Activated CD8-positive, alpha-beta memory T cell treated with anti-CD3 and anti-CD28 coated beads for 36 hours (primary cell): Measurements from ENCODE around the gene ATAD2B. TPM values are rescaled to one million over a fixed set of nuclear protein-coding genes. Genes with fewer than 3 reads are reported as not detected.

Experiments
- CTCF ChIA-PET: fragments of 350-600 bp; sonication (Branson Sonifier 250); formaldehyde crosslinking; loops from one replicate; lab custom pipeline; 2021; ENCODE audit warnings: antibody characterized with exemption; lab: Charles Lee
- POLR2A ChIA-PET: fragments of 350-600 bp; sonication (Branson Sonifier 250); formaldehyde crosslinking; loops from one replicate; lab custom pipeline; 2021; ENCODE audit warnings: antibody characterized with exemption; lab: Charles Lee
- total RNA-seq, 2 experiments: library from RNA; stranded (reverse); gene quantifications; one replicate each; pipeline ENCODE4 v1.2.3, GENCODE V29; 2021

The ATAD2B gene
- 10 to 100 TPM; 11.0 to 13.1 TPM for total RNA-seq

DNA sequence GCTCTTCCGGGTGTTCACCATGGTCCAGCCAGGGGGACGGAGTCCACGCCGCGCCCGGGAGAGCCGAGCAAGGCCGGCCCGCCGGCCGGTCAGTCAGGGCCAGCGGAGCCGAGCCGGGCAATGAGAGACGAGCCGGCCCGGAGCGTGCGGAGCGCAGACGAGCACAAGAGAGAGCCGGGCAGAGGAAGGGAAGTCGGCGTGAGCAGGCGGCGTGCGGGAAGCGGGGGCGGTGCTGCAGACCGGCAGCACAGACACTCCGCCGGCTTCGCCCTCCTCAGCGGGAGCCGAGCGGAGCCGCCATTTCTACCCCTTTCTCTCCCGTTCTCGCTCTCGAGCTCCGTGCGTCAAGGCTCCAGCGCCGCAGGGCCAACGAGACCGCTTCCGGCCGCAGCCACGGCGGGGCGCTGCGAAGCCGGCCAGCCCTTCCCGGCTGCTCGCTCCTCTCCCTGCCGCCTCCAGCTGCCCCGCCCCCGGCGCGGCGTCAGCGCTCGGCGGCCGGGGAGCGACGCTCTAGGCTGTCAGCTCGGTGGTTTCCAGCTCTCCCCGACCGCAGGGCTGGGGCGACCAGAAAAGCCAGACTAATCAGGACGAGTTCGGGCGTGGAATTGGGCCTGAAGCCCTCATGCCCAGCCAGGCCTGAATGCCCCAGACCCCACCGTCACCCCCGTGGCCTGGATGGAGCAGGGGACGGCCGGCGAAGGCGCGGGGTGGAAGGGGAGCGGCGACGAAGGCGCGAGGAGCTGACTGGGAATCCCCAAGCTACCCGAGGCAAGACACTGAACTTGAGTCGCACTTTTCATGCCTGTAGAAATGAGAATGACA is at the start of gene ATAD2B:
ATAD2B (minus strand) TSS at position 374 of the 822 bp plus-strand sequence; CDS start at position 21, 353 bp downstream.
- ChIA-PET POLR2A (interaction anchor here (0.5 to 3.8 kb wide), 18 partner anchors 13 to 659 kb away, joined by 3 to 82 read pairs (median 4); partner anchors contain the start of genes FAM228B, SF3B6, TP53I3 and UBXN2A), CTCF (interaction anchor here (0.6 to 4.1 kb wide), 21 partner anchors 12 to 1415 kb away, joined by 3 to 22 read pairs (median 4); partner anchors contain the start of genes DNMT3A, SF3B6, TP53I3 and UBXN2A)

DNA sequence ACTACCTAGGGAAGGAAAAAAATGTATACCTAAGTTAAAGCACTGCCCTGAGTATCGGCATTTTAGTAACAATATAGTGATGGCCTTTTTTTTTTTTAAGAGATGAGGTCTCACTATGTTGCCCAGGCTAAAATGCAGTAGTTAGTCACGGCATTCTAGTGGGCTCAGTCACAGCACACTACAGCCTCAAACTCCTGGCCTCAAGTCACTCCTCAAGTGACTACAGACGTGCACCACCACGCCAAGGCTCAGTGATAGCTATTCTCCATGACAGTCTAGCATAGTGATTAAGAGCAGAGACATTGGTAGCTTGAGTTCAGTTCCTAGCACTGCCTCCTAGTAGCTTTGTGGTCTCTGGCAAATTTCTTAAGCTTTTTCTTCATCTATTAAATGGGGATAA is 40.9 kb upstream of the ATAD2B start:
- ChIA-PET POLR2A (no interaction called here), CTCF (interaction anchor here (0.6 kb wide), 1 partner anchor 665 kb away, joined by 3 read pairs; no protein-coding TSS in a partner anchor)

DNA sequence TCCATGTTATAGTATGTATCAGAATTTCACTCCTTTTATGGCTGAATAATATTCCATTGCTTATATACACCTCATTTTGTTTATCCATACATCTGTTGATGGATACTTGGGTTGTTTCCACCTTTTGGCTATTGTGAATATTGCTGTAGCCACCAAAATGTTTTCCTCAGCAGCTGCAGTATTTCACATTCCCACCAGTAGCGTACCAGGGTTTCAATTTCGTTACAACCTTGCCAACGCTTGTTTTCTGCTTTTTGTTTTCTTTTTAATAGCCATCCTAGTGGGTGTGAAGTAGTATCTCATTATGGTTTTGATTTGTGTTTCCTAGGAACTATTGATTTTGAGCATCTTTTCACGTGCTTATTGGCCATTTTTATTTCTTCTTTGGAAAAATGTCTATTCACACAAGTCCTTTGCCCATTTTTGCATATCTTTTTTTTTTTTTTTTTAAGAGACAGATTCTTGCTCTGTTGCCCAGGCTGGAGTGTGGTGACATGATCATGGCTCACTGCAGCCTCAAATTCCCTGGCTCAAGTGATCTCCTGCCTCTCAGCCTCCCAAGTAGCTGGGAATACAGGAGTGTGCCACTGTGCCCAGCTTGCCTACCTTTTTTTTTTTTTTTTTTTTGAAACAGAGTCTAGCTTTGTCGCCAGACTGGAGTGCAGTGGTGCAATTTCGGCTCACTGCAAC is 27.5 kb upstream of the ATAD2B start:
- CTCF ChIA-PET, result interaction anchor here (1.0 kb wide), 1 partner anchor 28 kb away, joined by 4 read pairs; the partner anchor contains the start of gene ATAD2B
- POLR2A ChIA-PET, result interaction anchor here (0.7 kb wide), 1 partner anchor 27 kb away, joined by 14 read pairs; the partner anchor contains the start of gene ATAD2B

DNA sequence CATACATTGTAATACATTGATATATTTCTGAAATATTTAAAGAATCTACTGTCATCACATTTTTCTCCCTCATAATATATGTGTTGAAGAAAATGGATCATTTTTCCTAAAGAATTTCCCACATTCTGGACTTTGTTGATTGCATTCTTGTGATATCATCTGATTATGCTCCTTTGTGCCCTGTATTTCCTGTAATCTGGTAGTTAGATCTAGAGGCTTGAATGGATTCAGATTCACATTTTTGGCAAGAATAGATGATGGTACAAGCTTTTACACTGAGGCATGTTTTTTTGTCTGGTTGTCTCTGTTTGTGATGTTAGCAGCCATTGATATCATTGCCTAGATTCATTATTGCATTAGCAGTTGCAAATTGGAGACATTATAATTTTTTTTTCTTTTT is 26.7 kb upstream of the ATAD2B start:
- ChIA-PET CTCF (no interaction called here), POLR2A (no interaction called here)

DNA sequence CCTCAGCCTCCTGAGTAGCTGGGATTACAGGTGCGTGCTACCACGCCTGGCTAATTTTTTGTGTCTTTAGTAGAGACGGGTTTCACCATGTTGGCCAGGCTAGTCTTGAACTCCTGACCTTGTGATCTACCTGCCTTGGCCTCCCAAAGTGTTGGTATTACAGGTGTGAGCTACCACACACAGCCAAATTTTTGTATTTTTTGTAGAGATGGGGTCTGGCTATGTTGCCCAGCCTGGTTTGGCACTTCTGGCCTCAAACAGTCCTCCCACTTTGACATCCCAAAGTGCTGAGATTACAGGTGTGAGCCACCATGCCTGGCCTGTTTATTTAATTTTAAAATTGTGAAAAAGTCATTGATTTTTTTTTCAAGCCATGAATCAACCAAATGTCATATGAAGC is 25.6 kb upstream of the ATAD2B start:
- CTCF ChIA-PET, result interaction anchor here (0.6 kb wide), 1 partner anchor 29 kb away, joined by 3 read pairs; no protein-coding TSS in a partner anchor
- POLR2A ChIA-PET, result interaction anchor here (0.5 kb wide), 1 partner anchor 90 kb away, joined by 7 read pairs; no protein-coding TSS in a partner anchor

DNA sequence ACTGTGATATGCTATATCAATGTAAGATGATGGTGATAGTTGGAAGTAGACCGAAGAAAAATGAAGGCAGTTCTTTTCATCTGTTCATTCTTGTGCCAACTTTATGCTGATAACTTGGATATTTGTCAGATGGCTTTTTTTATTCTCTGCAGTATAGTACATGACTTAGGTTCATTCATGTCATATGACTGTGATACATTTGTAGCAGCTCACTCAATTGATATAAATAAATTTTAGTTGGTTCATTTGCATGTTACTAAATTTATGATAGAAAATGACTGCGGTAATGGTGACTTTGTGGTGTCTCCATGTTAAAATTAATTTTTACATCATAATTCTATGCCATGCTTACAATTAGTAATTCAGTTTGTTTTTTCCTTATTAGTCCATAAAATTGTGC is 20.4 kb upstream of the ATAD2B start:
- CTCF ChIA-PET, result no interaction called here
- POLR2A ChIA-PET, result no interaction called here

DNA sequence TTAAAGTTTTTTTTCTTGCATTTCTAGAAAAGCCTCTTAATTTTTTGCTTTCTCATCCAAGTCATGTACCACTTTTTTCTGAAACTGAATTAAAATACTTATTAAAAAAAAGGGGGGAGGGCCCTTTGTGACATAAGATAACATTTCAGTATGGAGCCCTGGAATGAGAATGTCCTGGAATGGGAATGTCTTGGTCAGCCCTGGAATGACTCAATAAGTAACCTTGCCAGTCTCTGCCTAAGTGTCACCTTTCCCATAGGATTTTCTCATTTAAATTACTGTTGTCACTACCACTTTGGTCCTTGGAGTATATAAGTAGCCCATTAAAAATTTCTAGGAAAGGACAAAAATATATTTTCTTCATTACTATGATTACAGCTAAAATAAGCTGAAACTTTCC is 18.1 kb upstream of the ATAD2B start:
- ChIA-PET POLR2A (no interaction called here), CTCF (interaction anchor here (1.1 kb wide), 1 partner anchor 139 kb away, joined by 3 read pairs; no protein-coding TSS in a partner anchor)

DNA sequence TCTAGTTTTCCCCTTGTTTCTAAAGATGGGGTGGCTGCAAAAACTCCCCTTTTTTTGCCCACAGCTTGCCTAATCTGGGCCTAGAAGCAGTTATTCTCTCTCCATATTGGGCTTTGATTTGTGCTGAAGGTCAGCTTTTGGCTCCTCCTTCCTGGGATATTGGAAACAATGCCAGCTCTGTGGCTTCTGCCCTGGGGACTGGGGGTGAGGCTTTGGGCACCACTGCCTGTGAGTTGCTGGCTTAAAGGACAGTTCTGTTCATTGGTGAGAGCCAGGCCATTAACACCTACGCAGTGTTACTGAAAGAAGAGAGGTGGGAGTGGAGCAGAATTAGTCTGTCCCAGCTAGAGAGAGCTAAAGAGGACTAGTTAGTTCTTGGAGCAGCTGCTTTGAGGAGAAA is 17.6 kb upstream of the ATAD2B start:
- CTCF ChIA-PET, result no interaction called here
- POLR2A ChIA-PET, result no interaction called here

DNA sequence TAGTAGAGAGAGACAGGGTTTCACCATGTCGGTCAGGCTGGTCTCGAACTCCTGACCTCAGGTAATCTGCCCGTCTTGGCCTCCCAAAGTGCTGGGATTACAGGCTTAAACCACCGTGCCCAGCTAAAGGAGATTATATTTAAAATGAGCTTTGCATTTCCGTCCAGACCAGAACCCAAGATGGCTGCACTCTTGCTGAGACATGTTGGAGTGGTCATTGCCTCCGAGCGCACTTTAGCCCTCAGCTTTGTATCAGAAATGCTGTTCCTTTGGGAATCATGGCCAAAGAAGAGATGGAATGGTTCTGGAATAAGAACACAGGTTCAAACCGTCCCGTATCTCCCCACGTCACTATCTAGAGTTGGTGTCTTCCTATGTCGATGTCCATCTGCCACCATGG is 16.7 kb upstream of the ATAD2B start:
- CTCF ChIA-PET, result no interaction called here
- POLR2A ChIA-PET, result no interaction called here

DNA sequence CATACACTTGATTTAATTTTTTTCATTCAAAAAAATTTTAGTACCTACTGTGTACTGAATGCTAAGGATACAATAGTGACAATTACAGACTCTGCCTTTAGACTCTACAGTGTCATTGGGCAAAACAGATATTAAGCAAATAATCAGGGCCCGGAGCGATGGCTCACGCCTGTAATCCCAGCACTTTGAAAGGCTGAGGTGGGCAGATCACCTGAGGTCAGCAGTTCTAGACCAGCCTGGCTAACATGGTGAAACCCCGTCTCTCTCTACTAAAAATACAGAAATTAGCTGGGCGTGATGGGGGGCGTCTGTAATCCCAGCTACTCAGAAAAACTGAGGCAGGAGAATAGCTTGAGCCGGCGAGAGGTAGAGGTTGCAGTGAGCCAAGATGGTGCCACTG is 14.7 kb upstream of the ATAD2B start:
- CTCF ChIA-PET, result interaction anchor here (0.6 to 2.4 kb wide), 3 partner anchors 14 to 151 kb away, joined by 3 to 9 read pairs (median 3); partner anchors contain the start of genes ATAD2B and TP53I3
- POLR2A ChIA-PET, result interaction anchor here (0.7 to 2.2 kb wide), 4 partner anchors 11 to 125 kb away, joined by 3 to 19 read pairs (median 6); partner anchors contain the start of gene ATAD2B

DNA sequence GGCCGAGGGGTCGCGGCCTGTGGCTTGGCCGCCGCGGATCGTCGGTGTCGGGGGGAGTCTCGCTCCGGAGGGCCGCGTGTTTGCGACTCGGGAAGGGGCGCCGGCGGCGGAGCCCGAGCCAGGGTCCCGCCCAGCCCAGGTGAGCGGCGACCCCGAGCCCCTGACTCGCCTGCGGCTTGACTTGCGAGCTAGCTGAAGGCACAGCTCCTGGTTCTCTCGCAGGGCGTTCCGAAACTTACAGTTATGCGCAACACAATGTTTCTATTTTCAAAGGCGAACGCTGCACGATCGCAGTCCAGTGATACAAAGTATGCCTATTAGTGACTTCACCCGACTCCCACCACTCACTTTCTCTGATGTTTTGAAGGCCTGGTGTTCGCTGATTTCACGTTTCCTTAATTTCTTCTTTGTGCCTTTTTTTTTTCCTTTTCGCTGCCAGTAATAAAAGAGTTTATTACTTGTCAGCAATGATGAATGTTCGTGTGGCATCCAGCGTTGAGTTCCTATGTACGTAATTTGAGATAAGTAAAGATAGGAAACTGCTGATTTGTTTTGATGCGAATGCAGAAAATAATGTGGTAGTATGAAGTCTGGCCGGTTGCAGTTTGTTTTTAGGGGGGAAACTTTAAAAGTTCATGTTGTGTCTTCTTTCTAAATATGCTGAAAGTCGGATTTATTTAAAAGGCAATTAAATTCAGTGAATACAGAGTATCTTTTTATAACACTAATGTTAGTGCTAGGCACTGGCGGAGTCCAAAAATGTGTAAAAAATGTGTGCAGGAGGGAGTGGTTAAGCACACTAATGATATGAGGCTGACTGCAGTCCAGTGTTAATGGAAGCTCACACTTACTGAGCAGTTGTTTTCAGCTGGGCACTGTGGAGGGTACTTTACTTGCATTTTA is 14.0 kb upstream of the ATAD2B start:
- CTCF ChIA-PET, result interaction anchor here (0.6 to 2.4 kb wide), 5 partner anchors 14 to 151 kb away, joined by 3 to 9 read pairs (median 3); partner anchors contain the start of genes ATAD2B and TP53I3
- POLR2A ChIA-PET, result interaction anchor here (0.6 to 3.3 kb wide), 4 partner anchors 10 to 135 kb away, joined by 4 to 82 read pairs (median 7); partner anchors contain the start of gene ATAD2B

DNA sequence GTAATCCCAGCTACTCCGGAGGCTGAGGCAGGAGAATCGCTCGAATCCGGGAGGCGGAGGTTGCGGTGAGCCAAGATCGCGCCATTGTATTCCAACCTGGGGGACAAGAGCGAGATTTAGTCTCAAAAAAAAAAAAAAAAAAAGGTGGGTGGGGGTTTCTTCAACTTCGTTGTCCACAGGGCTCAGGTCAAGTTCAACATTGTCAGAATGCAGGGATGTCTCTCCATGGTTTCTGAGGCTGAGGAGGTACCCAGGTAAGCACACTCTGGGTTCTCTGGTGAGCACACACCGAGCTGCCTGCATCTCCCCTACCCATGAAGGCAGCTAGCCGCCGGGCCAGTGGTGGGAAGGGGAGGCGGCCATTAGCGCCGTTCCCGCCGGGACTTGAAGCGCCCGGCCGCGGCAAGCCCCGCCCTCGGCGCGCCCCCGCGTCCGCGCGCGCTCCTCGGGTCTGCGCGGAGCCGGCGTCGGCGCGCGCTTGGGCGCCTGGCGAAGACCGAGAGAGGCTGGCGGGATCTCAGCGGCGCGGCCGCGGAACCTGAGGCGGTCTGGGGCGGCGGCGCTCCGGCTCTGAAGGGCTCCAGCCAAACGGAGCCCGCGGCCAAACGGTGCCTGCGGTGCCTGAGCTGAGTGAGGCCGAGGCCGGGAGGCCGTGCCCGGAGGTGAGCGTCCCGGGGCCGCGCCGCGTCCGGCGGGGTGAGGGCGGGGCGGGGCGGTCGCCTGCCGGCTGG is 13.2 kb upstream of the ATAD2B start, which contains the start of gene UBXN2A:
UBXN2A (plus strand) TSS at position 477 of the 731 bp plus-strand sequence. CDS start 17,852 bp downstream, outside the sequence.
- ChIA-PET POLR2A (interaction anchor here (0.6 to 3.3 kb wide), 4 partner anchors 9 to 136 kb away, joined by 4 to 82 read pairs (median 7); partner anchors contain the start of gene ATAD2B), CTCF (interaction anchor here (0.6 to 2.4 kb wide), 3 partner anchors 13 to 85 kb away, joined by 3 to 9 read pairs (median 4); partner anchors contain the start of gene ATAD2B)

DNA sequence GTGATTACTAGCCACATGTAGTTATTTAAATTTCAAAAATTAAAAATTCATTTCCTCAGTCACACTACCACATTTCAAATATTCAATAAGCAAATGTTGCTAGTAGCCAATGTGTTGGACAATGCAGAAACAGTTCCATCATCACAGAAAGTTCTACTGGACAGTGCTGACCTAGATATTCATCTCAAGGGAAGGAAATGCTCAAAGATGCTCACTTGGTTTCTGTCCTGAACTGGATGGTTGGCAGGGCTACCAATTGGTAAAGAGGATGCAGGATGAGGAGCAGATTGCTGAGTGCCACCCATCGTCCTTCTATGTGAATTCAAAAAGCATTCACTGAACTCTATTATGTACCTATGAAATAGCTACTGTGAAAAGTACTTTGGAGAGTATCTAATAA is 7.3 kb upstream of the ATAD2B start:
- CTCF ChIA-PET, result no interaction called here
- POLR2A ChIA-PET, result no interaction called here

DNA sequence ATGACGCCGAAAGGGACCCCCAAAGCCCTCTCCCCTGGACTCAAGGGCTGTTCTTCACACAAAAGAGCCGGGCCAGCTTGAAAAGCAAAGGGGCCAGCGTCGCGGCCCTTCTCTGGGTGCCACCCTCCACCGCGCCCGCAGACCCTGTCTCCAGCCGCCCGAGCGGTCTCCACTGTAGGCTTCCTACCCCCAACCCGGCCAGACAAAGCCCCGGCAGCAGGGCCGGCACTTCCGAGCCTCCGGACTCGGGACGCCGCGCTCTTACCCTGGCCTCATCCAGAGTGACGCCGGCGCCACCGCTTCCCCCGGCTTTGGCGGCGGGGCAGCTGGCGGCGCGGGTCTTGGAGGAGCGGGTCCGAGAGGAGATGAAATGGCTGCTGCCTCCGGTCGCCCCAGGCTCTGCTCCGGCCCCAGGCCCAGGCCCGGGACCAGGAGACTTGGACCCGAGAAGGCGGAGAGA is 603 bp downstream of the ATAD2B start:
- POLR2A ChIA-PET, result interaction anchor here (0.5 to 3.8 kb wide), 9 partner anchors 13 to 198 kb away, joined by 3 to 82 read pairs (median 10); partner anchors contain the start of genes FAM228B, SF3B6, TP53I3 and UBXN2A
- CTCF ChIA-PET, result interaction anchor here (0.6 to 4.1 kb wide), 14 partner anchors 12 to 158 kb away, joined by 3 to 22 read pairs (median 4); partner anchors contain the start of genes SF3B6, TP53I3 and UBXN2A

DNA sequence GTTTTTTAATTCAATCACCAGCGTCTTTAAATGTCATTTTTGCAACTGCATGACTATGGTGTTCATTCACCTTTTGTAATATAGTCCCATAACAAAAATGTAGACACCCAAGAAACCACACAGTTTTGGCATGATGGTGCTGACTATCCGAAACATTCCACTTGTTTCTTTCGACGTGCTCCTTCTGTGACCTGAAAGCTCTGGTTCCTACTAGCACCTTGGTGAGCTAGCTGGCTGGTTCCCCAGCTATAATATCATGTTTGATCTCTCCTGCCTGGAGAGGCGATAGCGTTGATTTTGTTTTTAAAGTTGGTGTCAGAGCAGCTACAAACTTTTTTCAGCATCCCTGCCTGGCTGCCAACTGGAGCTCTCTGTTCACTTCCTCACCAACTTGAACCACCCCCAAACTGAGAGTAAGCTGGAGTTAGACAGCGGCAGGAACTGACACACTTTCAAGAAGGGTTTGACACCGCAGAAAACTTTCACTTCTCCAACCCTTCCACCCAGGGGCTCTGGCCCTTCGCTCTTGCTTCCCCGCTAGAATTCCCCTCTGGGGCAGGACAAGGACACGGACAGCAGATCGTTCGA is 1.1 kb downstream of the ATAD2B start:
- CTCF ChIA-PET, result interaction anchor here (0.6 to 4.1 kb wide), 5 partner anchors 14 to 158 kb away, joined by 3 to 22 read pairs (median 4); partner anchors contain the start of genes SF3B6, TP53I3 and UBXN2A

More for the DNA sequence above, 1.1 kb downstream of the ATAD2B start:
- POLR2A ChIA-PET, result interaction anchor here (1.0 to 3.8 kb wide), 5 partner anchors 14 to 198 kb away, joined by 3 to 82 read pairs (median 10); partner anchors contain the start of genes FAM228B, SF3B6, UBXN2A and WDCP
